GM23338 (cell line): Measurements from ENCODE around the gene IL17REL. TPM values are rescaled to one million over a fixed set of nuclear protein-coding genes. Genes with fewer than 3 reads are reported as not detected.

ENCODE experiments used
- ATAC-seq: fragments of 200-7000 bp; cut with Tn5 transposase; 3 replicates; pipeline ENCODE4 v1.9.1; 2020
- DNase-seq: peaks from one replicate; pipeline ENCODE4 v3.0.0-alpha.2; 2015; ENCODE audit warnings: low spot score
- H2AFZ ChIP-seq: fragments of 200-600 bp; sonication (generic); 2 replicates; pipeline ENCODE4 v1.8.0; 2016; ENCODE audit warnings: antibody characterized with exemption, mild to moderate bottlenecking, moderate library complexity
- H3F3A ChIP-seq: fragments of 200-600 bp; sonication (generic); replicated peaks from 2 replicates; pipeline ENCODE4 v1.8.0; 2017; ENCODE audit warnings: antibody characterized with exemption, mixed run types, low read depth
- H3K27ac ChIP-seq: fragments of 200-600 bp; sonication (generic); 2 replicates; pipeline ENCODE4 v1.6.1; 2016; ENCODE audit warnings: low read depth
- H3K27me3 ChIP-seq: fragments of 200-600 bp; sonication (generic); 2 replicates; pipeline ENCODE4 v1.8.0; 2016; ENCODE audit warnings: mild to moderate bottlenecking, mixed run types, moderate library complexity; ENCODE audit not compliant: insufficient read depth
- H3K36me3 ChIP-seq: fragments of 200-600 bp; sonication (generic); 2 replicates; pipeline ENCODE4 v1.8.0; 2016; ENCODE audit warnings: mild to moderate bottlenecking; ENCODE audit not compliant: insufficient read depth
- H3K4me1 ChIP-seq: fragments of 200-600 bp; sonication (generic); 2 replicates; pipeline ENCODE4 v1.8.0; 2016; ENCODE audit warnings: mild to moderate bottlenecking, moderate library complexity; ENCODE audit not compliant: insufficient read depth
- H3K4me2 ChIP-seq: fragments of 200-600 bp; sonication (generic); 2 replicates; pipeline ENCODE4 v1.7.1; 2017; ENCODE audit warnings: mixed run types
- H3K4me3 ChIP-seq: fragments of 200-600 bp; sonication (generic); 2 replicates; pipeline ENCODE4 v1.6.1; 2016; ENCODE audit warnings: mixed run types
- H3K79me2 ChIP-seq: fragments of 200-600 bp; sonication (generic); replicated peaks from 2 replicates; pipeline ENCODE4 v1.8.0; 2017; ENCODE audit warnings: mild to moderate bottlenecking; ENCODE audit not compliant: insufficient read depth
- H3K9me2 ChIP-seq: fragments of 200-600 bp; sonication (generic); 2 replicates; pipeline ENCODE4 v1.8.0; 2017; ENCODE audit not compliant: insufficient read depth
- H4K20me1 ChIP-seq: fragments of 200-600 bp; sonication (generic); replicated peaks from 2 replicates; pipeline ENCODE4 v1.8.0; 2017; ENCODE audit warnings: mild to moderate bottlenecking; ENCODE audit not compliant: insufficient read depth
- H3K27ac Mint-ChIP-seq: 2 replicates; pipeline ENCODE4 v1.8.0; 2020; ENCODE audit warnings: inconsistent platforms, mild to moderate bottlenecking, moderate library complexity, mixed read lengths
- H3K27me3 Mint-ChIP-seq: 3 replicates; pipeline ENCODE4 v1.8.0; 2022; ENCODE audit warnings: low read depth, mild to moderate bottlenecking, moderate library complexity, mixed read lengths, inconsistent platforms; ENCODE audit not compliant: insufficient read depth, poor library complexity
- H3K36me3 Mint-ChIP-seq: 3 replicates; pipeline ENCODE4 v1.8.0; 2021; ENCODE audit warnings: low read depth, mild to moderate bottlenecking, inconsistent platforms, moderate library complexity, mixed read lengths
- H3K4me1 Mint-ChIP-seq: 3 replicates; pipeline ENCODE4 v1.8.0; 2020; ENCODE audit warnings: mild to moderate bottlenecking, inconsistent platforms, mixed read lengths
- H3K4me3 Mint-ChIP-seq: 3 replicates; pipeline ENCODE4 v1.8.0; 2021; ENCODE audit warnings: moderate library complexity, mild to moderate bottlenecking, inconsistent platforms, mixed read lengths
- H3K9me3 Mint-ChIP-seq: 3 replicates; pipeline ENCODE4 v1.8.0; 2020; ENCODE audit warnings: moderate library complexity, mild to moderate bottlenecking, inconsistent platforms, mixed read lengths
- CREB1 ChIP-seq: fragments of 250-450 bp; sonication (Bioruptor Pico); IDR thresholded peaks from 2 replicates; pipeline ENCODE4 v1.5.0; 2020; ENCODE audit warnings: low read depth, mild to moderate bottlenecking, moderate library complexity
- EZH2 ChIP-seq: fragments of 200-600 bp; sonication (generic); IDR thresholded peaks from one replicate; pipeline ENCODE4 v1.8.0; 2017; ENCODE audit warnings: antibody characterized with exemption, mild to moderate bottlenecking, low read depth; ENCODE audit not compliant: unreplicated experiment
- EZH2phosphoT487 ChIP-seq: fragments of 200-600 bp; sonication (generic); IDR thresholded peaks from one replicate; pipeline ENCODE4 v1.8.1; 2018; ENCODE audit warnings: antibody characterized with exemption; ENCODE audit not compliant: unreplicated experiment
- JUNB ChIP-seq: IDR thresholded peaks from one replicate; pipeline ENCODE4 v1.6.1; 2016; ENCODE audit warnings: antibody characterized with exemption; ENCODE audit not compliant: unreplicated experiment
- NANOG ChIP-seq: IDR thresholded peaks from 2 replicates; pipeline ENCODE4 v1.6.1; 2016; ENCODE audit warnings: antibody characterized with exemption, borderline replicate concordance
- POLR2AphosphoS5 ChIP-seq: IDR thresholded peaks from 2 replicates; pipeline ENCODE4 v1.6.1; 2016; ENCODE audit warnings: antibody characterized with exemption, low read depth
- STAT1 ChIP-seq: IDR thresholded peaks from one replicate; pipeline ENCODE4 v1.6.1; 2016; ENCODE audit warnings: antibody characterized with exemption; ENCODE audit not compliant: unreplicated experiment
- ZNF114 ChIP-seq: fragments of 250-450 bp; sonication (Bioruptor Pico); IDR thresholded peaks from 2 replicates; pipeline ENCODE4 v1.5.0; 2020; ENCODE audit warnings: mild to moderate bottlenecking, moderate library complexity
- ZNF331 ChIP-seq: fragments of 250-450 bp; sonication (Bioruptor Pico); IDR thresholded peaks from 2 replicates; pipeline ENCODE4 v1.5.0; 2020; ENCODE audit warnings: low read depth, mild to moderate bottlenecking, moderate library complexity
- polyA plus RNA-seq: library from polyadenylated mRNA; unstranded; fragments of >200 nt; fragmentation: Nextera tagmentation; extraction: Ambion mirVana; gene quantifications from 2 replicates; pipeline ENCODE4 v1.2.1, GENCODE V29; 2016
- total RNA-seq: library from RNA; depleted of rRNA; stranded (reverse); fragments of >200 nt; shearing (Covaris generic); gene quantifications from 2 replicates; pipeline ENCODE4 v1.2.3, GENCODE V29; 2014
- TF ChIP-seq, protein P1 (sequence below): IDR thresholded peaks from 2 replicates; pipeline ENCODE4 v1.6.1; 2016; ENCODE audit warnings: antibody characterized with exemption
- TF ChIP-seq, protein P2 (sequence below): fragments of 250-450 bp; sonication (Bioruptor Pico); IDR thresholded peaks from 2 replicates; pipeline ENCODE4 v1.5.0; 2020; ENCODE audit warnings: mild to moderate bottlenecking, moderate library complexity
- TF ChIP-seq, protein P3 (sequence below), 2 experiments: fragments of 200-600 bp in 1 of 2; sonication (generic) in 1 of 2; conservative IDR thresholded peaks; 2 replicates each; pipeline versions ENCODE4 v1.5.1 to v1.6.1; 2016 to 2017; ENCODE audit warnings: antibody characterized with exemption in 2 of 2, low read depth in 2 of 2, mild to moderate bottlenecking in 2 of 2, moderate library complexity in 1 of 2
- TF ChIP-seq, protein P4 (sequence below): IDR thresholded peaks from one replicate; pipeline ENCODE4 v1.6.1; 2018; ENCODE audit warnings: antibody characterized with exemption; ENCODE audit not compliant: unreplicated experiment

The IL17REL gene
- total and polyA plus RNA-seq, 2 experiments from 2014 or later = 0.31 TPM; not detected in 1

DNA sequence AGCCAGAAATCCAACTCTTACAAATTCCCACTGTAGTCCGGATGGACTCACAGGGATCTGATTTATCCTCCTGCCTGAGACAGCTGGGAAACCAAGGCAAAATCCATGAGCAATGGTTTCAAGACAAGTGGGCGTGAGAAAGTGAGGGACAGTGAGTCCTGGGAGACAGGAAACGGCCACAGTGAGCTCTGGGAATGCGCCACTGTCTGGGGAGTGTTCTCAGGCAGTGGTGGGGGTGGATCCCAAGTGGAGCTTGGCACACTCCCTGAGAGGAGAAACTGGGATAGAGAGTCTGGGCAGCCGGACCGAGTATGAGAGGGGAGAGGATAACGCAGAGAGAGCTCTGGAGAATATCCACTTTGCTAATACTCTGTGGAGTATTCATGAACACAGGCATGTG, 9.8 kb downstream of the IL17REL start:
- no peak for DNase-seq
- peaks cover 3% of the 10 kb centered on the region; the same call in 1 of the 3 replicates for H3K9me3 Mint-ChIP-seq

More for the DNA sequence above, 9.8 kb downstream of the IL17REL start:
- Histone ChIP-seq H3K4me2 (no peak overlapping the region), H2AFZ (no peak overlapping the region), H3K9me2 (no peaks in the 10 kb centered on the region), H3K4me3 (no peak overlapping the region), H3K79me2 (no peaks in the 10 kb centered on the region), H3K4me1 (peaks cover under 1% of the 10 kb centered on the region; the same call in 1 of the 2 replicates), H3K36me3 (no peaks in the 10 kb centered on the region), H3F3A (0 out of 2 replicates have a peak, but pooled peaks cover 3% of the 10 kb centered on the region), H3K27ac (no peak overlapping the region), H3K27me3 (peaks cover 15% of the 10 kb centered on the region), H4K20me1 (no peaks in the 10 kb centered on the region)
- no peaks in the 10 kb centered on the region for H3K36me3 Mint-ChIP-seq
- ATAC-seq = no peak
- H3K27me3 Mint-ChIP-seq = peaks cover 25% of the 10 kb centered on the region
- no peak for TF ChIP-seq JUNB
- no peak for TF ChIP-seq NANOG
- no peak for TF ChIP-seq EZH2phosphoT487
- no peak for TF ChIP-seq CREB1 (CRISPR knock-in tag)
- TF ChIP-seq POLR2AphosphoS5 = no peak
- TF ChIP-seq EZH2 = no peak
- no peak for TF ChIP-seq ZNF114
- TF ChIP-seq, protein P1, sequence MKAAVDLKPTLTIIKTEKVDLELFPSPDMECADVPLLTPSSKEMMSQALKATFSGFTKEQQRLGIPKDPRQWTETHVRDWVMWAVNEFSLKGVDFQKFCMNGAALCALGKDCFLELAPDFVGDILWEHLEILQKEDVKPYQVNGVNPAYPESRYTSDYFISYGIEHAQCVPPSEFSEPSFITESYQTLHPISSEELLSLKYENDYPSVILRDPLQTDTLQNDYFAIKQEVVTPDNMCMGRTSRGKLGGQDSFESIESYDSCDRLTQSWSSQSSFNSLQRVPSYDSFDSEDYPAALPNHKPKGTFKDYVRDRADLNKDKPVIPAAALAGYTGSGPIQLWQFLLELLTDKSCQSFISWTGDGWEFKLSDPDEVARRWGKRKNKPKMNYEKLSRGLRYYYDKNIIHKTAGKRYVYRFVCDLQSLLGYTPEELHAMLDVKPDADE = no peak
- TF ChIP-seq, protein P2, sequence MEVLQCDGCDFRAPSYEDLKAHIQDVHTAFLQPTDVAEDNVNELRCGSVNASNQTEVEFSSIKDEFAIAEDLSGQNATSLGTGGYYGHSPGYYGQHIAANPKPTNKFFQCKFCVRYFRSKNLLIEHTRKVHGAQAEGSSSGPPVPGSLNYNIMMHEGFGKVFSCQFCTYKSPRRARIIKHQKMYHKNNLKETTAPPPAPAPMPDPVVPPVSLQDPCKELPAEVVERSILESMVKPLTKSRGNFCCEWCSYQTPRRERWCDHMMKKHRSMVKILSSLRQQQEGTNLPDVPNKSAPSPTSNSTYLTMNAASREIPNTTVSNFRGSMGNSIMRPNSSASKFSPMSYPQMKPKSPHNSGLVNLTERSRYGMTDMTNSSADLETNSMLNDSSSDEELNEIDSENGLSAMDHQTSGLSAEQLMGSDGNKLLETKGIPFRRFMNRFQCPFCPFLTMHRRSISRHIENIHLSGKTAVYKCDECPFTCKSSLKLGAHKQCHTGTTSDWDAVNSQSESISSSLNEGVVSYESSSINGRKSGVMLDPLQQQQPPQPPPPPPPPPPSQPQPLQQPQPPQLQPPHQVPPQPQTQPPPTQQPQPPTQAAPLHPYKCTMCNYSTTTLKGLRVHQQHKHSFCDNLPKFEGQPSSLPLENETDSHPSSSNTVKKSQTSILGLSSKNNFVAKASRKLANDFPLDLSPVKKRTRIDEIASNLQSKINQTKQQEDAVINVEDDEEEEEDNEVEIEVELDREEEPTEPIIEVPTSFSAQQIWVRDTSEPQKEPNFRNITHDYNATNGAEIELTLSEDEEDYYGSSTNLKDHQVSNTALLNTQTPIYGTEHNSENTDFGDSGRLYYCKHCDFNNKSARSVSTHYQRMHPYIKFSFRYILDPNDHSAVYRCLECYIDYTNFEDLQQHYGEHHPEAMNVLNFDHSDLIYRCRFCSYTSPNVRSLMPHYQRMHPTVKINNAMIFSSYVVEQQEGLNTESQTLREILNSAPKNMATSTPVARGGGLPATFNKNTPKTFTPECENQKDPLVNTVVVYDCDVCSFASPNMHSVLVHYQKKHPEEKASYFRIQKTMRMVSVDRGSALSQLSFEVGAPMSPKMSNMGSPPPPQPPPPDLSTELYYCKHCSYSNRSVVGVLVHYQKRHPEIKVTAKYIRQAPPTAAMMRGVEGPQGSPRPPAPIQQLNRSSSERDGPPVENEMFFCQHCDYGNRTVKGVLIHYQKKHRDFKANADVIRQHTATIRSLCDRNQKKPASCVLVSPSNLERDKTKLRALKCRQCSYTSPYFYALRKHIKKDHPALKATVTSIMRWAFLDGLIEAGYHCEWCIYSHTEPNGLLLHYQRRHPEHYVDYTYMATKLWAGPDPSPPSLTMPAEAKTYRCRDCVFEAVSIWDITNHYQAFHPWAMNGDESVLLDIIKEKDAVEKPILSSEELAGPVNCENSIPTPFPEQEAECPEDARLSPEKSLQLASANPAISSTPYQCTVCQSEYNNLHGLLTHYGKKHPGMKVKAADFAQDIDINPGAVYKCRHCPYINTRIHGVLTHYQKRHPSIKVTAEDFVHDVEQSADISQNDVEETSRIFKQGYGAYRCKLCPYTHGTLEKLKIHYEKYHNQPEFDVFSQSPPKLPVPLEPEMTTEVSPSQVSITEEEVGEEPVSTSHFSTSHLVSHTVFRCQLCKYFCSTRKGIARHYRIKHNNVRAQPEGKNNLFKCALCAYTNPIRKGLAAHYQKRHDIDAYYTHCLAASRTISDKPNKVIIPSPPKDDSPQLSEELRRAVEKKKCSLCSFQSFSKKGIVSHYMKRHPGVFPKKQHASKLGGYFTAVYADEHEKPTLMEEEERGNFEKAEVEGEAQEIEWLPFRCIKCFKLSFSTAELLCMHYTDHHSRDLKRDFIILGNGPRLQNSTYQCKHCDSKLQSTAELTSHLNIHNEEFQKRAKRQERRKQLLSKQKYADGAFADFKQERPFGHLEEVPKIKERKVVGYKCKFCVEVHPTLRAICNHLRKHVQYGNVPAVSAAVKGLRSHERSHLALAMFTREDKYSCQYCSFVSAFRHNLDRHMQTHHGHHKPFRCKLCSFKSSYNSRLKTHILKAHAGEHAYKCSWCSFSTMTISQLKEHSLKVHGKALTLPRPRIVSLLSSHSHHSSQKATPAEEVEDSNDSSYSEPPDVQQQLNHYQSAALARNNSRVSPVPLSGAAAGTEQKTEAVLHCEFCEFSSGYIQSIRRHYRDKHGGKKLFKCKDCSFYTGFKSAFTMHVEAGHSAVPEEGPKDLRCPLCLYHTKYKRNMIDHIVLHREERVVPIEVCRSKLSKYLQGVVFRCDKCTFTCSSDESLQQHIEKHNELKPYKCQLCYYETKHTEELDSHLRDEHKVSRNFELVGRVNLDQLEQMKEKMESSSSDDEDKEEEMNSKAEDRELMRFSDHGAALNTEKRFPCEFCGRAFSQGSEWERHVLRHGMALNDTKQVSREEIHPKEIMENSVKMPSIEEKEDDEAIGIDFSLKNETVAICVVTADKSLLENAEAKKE (CRISPR knock-in tag) = no peak
- TF ChIP-seq, protein P3, sequence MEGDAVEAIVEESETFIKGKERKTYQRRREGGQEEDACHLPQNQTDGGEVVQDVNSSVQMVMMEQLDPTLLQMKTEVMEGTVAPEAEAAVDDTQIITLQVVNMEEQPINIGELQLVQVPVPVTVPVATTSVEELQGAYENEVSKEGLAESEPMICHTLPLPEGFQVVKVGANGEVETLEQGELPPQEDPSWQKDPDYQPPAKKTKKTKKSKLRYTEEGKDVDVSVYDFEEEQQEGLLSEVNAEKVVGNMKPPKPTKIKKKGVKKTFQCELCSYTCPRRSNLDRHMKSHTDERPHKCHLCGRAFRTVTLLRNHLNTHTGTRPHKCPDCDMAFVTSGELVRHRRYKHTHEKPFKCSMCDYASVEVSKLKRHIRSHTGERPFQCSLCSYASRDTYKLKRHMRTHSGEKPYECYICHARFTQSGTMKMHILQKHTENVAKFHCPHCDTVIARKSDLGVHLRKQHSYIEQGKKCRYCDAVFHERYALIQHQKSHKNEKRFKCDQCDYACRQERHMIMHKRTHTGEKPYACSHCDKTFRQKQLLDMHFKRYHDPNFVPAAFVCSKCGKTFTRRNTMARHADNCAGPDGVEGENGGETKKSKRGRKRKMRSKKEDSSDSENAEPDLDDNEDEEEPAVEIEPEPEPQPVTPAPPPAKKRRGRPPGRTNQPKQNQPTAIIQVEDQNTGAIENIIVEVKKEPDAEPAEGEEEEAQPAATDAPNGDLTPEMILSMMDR (conservative IDR thresholded peaks at IDR 0.05; ENCODE audit: low read depth in 2 of 2) = no peak
- no peak for TF ChIP-seq STAT1
- TF ChIP-seq, protein P4, sequence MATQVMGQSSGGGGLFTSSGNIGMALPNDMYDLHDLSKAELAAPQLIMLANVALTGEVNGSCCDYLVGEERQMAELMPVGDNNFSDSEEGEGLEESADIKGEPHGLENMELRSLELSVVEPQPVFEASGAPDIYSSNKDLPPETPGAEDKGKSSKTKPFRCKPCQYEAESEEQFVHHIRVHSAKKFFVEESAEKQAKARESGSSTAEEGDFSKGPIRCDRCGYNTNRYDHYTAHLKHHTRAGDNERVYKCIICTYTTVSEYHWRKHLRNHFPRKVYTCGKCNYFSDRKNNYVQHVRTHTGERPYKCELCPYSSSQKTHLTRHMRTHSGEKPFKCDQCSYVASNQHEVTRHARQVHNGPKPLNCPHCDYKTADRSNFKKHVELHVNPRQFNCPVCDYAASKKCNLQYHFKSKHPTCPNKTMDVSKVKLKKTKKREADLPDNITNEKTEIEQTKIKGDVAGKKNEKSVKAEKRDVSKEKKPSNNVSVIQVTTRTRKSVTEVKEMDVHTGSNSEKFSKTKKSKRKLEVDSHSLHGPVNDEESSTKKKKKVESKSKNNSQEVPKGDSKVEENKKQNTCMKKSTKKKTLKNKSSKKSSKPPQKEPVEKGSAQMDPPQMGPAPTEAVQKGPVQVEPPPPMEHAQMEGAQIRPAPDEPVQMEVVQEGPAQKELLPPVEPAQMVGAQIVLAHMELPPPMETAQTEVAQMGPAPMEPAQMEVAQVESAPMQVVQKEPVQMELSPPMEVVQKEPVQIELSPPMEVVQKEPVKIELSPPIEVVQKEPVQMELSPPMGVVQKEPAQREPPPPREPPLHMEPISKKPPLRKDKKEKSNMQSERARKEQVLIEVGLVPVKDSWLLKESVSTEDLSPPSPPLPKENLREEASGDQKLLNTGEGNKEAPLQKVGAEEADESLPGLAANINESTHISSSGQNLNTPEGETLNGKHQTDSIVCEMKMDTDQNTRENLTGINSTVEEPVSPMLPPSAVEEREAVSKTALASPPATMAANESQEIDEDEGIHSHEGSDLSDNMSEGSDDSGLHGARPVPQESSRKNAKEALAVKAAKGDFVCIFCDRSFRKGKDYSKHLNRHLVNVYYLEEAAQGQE = no peak
- no peak for TF ChIP-seq ZNF331
- peaks cover 12% of the 10 kb centered on the region for H3K4me1 Mint-ChIP-seq
- no peak overlapping the region for H3K4me3 Mint-ChIP-seq
- H3K27ac Mint-ChIP-seq = no peak overlapping the region
